T-helper 2 cell treated with Interferon-gamma antibody and Interleukin-4, amounts not matched to agents 5 μg/mL and 100 μg/mL, for 36 hours (primary cell): ENCODE measurements around the gene USP3.
A peak's percentile ranks its signal among the peaks of the same experiment; 100 is the strongest.

Source experiments
- DNase-seq: peaks from one replicate; pipeline ENCODE4 v3.0.0; 2021; ENCODE audit warnings: low spot score
- H3K27ac Mint-ChIP-seq: one replicate; pipeline ENCODE4 v1.8.0; 2021; ENCODE audit warnings: mild to moderate bottlenecking, mixed read lengths
- H3K27me3 Mint-ChIP-seq: one replicate; pipeline ENCODE4 v1.8.0; 2021; ENCODE audit warnings: low read depth, mixed read lengths
- H3K36me3 Mint-ChIP-seq: one replicate; pipeline ENCODE4 v1.8.0; 2021; ENCODE audit warnings: low read depth, mixed read lengths
- H3K4me1 Mint-ChIP-seq: one replicate; pipeline ENCODE4 v1.8.0; 2021; ENCODE audit warnings: low read depth, mixed read lengths
- H3K4me3 Mint-ChIP-seq: one replicate; pipeline ENCODE4 v1.8.0; 2022; ENCODE audit warnings: mild to moderate bottlenecking, moderate library complexity, mixed read lengths
- H3K9me3 Mint-ChIP-seq: one replicate; pipeline ENCODE4 v1.8.0; 2021; ENCODE audit warnings: mixed read lengths

Gene USP3

DNA sequence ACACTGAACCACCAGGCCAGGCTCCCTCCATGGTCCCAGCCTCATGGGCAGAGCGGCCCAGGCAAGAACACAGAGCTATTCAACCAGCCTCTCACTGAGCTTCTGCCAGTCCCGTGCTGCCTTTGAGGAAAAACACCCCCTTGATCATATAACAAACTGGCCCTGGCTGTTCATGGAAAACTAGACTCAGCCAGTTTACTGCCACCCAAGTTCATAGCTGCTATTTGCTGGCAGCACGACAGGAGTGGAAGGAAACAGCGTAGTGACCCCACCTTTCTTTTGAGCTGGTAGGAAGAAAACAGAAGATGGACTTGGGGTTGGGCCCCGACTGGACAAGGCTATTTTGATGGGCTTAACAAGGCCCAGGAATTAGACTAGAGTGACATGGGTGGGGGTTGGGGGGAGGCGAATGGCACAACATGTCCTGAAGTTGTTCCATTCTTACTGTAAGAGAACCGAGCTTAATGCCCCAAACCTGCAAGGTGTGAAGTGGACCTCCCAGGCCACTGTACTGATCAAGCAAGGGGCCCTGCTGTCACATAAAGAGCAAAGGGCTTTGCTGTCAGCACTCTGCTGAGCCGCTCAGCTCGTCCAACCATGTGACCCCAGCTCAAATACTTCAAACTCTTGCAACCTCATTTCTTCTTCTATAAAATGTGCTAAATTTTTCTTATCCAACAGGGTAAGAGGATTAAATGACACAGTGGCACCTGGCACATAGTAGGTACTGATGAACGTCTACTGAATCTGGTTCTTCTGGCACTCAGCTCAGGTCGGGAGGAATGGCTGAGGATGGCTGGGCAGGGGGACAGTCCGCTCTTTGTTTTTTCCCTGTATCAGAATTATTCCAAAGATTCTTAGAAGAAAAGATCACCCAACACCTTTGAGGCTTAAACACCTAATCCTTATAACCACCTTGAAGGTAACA, 94.3 kb downstream of the USP3 start:
- Mint-ChIP-seq H3K4me1 (peaks cover 45% of the 10 kb centered on the region), H3K4me3 (peak overlapping the region; percentile 84), H3K27me3 (no peaks in the 10 kb centered on the region), H3K27ac (no peak overlapping the region), H3K36me3 (peaks cover 9% of the 10 kb centered on the region), H3K9me3 (no peaks in the 10 kb centered on the region)
- DNase-seq: no peak

DNA sequence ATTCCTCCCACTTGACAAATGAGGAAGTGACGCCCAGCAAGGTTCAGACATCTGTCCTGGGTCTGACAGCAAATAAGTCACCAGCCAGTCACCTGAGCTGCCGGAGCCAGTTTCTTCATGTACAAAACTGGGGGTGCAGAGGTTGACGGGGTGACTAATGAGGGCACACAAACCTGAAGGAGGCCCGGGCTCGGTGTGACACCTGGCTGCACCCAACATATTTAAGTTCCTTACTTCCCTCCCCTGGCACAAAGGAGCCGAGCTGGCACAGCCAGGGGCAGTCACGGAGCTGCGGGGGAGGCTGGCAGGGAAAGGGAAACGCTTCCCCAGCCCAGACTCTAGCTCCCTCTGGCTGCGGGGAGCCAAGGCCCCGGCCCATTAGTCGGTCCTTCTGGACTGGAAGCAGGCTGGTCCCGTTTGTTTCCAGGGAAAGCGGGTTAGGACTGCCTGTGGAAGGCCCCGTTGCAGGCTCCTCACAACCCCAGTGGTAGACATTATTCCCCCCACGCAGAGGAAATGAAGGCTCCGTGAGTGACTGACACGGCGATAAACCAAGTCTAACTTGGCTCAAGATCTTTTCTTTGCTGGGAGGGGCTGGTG, 95.1 kb downstream of the USP3 start:
- peaks cover 2% of the 10 kb centered on the region for H3K36me3 Mint-ChIP-seq
- peak overlapping the region; percentile 76 for H3K27ac Mint-ChIP-seq
- H3K4me3 Mint-ChIP-seq: peak overlapping the region; percentile 84
- H3K9me3 Mint-ChIP-seq: no peaks in the 10 kb centered on the region
- peaks cover 37% of the 10 kb centered on the region for H3K4me1 Mint-ChIP-seq
- DNase-seq: peak; percentile 19
- H3K27me3 Mint-ChIP-seq: no peaks in the 10 kb centered on the region

DNA sequence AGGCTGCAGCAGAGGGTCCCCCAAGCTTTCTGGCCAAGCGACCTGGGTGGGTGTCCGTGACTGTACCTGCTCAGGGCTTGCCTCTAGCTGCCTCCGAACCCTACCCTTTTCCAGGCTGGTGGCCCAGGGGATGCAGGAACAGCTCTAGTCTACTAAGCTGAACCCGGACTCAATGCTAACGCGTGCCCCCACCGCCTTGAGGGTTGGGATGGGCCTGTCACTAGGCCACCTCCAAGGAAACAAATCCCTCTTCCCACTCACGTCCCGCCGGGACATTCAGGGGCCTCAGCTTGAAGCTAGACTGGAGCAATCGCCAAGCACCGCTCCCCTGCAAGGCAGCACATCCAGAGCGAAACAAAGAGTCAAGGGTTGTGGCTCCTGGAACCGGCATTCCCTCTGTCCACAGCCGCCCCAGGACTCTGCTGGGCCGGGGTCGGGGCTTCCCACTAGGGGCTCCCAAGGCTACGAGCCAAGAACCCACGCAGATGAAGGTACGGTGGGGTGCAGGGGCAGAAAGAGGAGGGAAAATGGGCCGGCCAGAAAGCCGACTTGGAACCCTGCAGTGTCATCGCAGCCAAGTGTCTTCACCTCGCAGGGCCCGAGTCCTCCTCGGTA, 95.7 kb downstream of the USP3 start:
- Mint-ChIP-seq H3K27me3 (no peaks in the 10 kb centered on the region), H3K4me3 (peak overlapping the region; percentile 84), H3K27ac (peak overlapping the region; percentile 76), H3K9me3 (no peaks in the 10 kb centered on the region), H3K4me1 (peaks cover 34% of the 10 kb centered on the region), H3K36me3 (no peaks in the 10 kb centered on the region)
- DNase-seq: no peak

DNA sequence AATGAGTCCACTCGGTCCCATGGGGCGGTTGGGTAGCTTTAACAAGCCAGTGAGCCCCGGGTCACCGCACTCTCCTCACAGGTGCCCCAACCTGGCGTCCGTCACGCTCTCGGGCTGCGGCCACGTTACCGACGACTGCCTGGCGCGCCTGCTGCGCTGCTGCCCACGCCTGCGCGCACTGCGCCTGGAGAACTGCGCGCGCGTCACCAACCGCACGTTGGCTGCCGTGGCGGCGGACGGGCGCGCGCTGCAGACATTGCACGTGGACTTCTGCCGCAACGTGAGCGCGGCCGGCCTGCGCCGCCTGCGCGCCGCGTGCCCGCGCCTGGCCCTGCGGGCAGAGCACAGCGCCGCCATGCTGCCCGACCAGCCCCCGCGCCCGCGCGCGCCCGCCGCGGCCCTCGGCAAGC, 96.2 kb downstream of the USP3 start:
- peak overlapping the region; percentile 93 for H3K4me3 Mint-ChIP-seq
- H3K4me1 Mint-ChIP-seq: peaks cover 32% of the 10 kb centered on the region
- H3K27me3 Mint-ChIP-seq: no peaks in the 10 kb centered on the region
- no peaks in the 10 kb centered on the region for H3K9me3 Mint-ChIP-seq
- DNase-seq: peak; percentile 94
- no peaks in the 10 kb centered on the region for H3K36me3 Mint-ChIP-seq
- H3K27ac Mint-ChIP-seq: peak overlapping the region; percentile 95

DNA sequence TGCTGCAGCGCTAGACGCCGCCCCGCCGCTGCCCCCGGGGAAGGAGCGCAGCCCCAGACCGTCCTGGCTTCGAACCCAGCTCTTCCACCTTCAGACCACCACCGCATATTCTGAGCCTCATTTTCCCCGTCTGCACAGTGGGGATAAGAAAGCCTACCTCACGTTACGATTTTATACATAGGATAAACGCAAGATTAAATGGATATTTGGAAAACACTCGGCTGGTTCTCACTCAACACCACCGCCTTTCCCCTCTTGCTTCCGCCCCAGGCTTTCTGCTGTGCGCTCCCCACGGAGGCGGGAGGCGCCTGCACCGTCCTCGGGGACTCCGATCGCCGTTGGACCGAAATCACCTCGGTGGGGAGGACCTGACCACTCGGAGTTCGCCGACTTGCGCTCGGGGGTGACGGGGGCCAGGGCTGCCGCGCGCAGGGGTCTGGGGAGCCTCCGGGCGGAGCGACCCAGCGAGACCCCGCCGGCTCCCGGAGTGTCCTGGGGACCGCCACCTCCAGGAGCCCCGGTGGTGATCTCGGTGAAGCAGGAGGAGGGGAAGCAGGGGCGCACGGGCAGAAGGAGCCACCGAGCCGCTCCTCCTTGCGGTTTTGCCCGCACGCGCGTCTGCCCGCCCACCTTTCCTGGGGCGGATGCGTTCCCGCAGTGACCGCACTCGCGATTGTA, 96.8 kb downstream of the USP3 start:
- peak; percentile 69 for DNase-seq
- Mint-ChIP-seq H3K27ac (peak overlapping the region; percentile 95), H3K4me1 (peaks cover 34% of the 10 kb centered on the region), H3K27me3 (no peaks in the 10 kb centered on the region), H3K4me3 (peak overlapping the region; percentile 93), H3K36me3 (peaks cover 3% of the 10 kb centered on the region), H3K9me3 (no peaks in the 10 kb centered on the region)

DNA sequence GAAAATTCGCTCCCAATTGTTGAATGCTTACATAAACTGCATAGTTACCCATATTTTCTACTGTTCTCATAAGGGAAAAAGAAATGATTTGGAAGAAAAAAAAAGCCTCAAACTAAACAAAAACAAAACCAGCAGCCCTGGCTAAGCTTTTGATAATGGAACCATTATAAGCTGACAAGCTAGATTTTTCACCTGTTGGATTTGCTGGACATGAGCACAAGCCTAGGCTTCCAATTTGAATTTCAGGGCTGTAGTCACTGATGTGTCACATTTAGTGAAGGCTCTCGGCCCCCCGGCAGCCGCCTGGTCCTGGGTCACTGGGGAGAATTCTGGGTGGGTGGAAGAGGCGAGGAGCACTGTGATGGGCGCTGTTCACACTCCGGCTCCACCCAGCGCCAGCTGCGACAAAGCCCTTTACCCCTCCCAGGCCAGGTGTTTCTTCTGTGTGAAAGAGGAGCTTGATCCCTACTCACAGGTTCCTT, 97.4 kb downstream of the USP3 start:
- Mint-ChIP-seq H3K27ac (peak overlapping the region; percentile 87), H3K36me3 (peaks cover 3% of the 10 kb centered on the region), H3K4me1 (peaks cover 35% of the 10 kb centered on the region), H3K9me3 (no peaks in the 10 kb centered on the region), H3K4me3 (peak overlapping the region; percentile 93), H3K27me3 (no peaks in the 10 kb centered on the region)
- DNase-seq: no peak

DNA sequence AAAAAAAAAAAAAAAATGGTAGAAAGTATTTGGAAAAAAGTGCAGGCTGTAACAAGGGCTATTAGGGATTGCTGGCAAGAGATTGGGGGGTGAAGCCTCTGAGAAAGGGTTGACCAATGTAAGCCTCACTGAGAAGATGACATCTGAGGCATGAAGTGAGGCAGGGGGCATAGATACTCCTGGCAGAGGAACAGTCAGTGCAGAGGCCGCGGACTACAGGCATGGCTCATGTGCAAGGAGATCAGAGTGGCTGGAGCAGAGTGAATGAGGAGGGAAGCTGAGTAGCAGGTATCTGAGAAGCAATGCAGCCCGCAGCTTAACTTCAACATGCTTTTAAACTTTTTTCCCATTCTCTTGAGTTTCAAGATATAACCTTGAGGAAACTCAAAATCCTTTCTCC, 98.2 kb downstream of the USP3 start:
- H3K4me1 Mint-ChIP-seq: peaks cover 32% of the 10 kb centered on the region
- H3K4me3 Mint-ChIP-seq: peak overlapping the region; percentile 47
- H3K27me3 Mint-ChIP-seq: no peaks in the 10 kb centered on the region
- no peaks in the 10 kb centered on the region for H3K9me3 Mint-ChIP-seq
- DNase-seq: no peak
- peak overlapping the region; percentile 55 for H3K27ac Mint-ChIP-seq
- peaks cover 7% of the 10 kb centered on the region for H3K36me3 Mint-ChIP-seq

DNA sequence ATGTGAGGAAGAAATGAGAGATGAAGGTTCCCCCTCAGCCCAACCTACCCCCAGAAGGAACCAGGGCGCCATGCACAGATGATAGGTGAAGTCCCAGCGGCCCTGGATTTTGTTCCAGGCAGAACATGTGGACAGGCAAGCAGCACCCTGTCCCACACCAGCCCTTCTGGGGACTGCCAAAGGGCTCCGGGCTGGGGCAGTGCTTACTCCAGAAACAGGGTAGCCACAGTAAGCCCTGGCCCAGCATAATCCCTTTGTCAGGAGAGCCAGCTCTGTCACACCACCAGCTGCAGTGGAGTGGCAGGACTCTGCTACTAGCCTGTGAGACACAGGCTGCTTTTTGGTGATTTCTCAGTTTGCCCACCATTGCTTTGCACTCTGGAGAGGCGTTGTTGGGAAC, 99.1 kb downstream of the USP3 start:
- Mint-ChIP-seq H3K4me1 (peaks cover 35% of the 10 kb centered on the region), H3K36me3 (peaks cover 13% of the 10 kb centered on the region), H3K27ac (peak overlapping the region; percentile 1), H3K27me3 (no peaks in the 10 kb centered on the region), H3K4me3 (no peak overlapping the region), H3K9me3 (no peaks in the 10 kb centered on the region)
- DNase-seq: no peak

DNA sequence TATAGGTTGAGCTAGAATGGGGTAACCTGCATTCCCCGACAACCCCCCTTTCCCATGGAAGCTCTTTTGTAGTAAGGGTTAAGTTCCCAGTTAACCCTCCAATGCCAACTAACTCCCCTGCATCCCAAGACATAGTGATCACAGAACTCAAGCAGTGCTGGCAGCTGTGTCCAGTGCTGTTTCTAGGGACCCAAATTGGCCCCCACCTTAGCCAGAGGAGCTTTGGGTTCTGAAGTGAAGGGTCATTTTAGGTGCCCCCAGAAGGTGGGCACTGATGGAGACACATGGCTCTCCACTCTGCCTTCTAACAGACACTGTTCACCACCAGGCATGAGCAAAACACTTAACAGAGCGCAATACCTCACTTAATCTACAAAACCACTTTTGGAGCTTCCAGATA, 99.9 kb downstream of the USP3 start:
- Mint-ChIP-seq H3K27me3 (no peaks in the 10 kb centered on the region), H3K4me1 (peaks cover 35% of the 10 kb centered on the region), H3K36me3 (peaks cover 13% of the 10 kb centered on the region), H3K27ac (no peak overlapping the region), H3K4me3 (no peak overlapping the region), H3K9me3 (no peaks in the 10 kb centered on the region)
- no peak for DNase-seq

DNA sequence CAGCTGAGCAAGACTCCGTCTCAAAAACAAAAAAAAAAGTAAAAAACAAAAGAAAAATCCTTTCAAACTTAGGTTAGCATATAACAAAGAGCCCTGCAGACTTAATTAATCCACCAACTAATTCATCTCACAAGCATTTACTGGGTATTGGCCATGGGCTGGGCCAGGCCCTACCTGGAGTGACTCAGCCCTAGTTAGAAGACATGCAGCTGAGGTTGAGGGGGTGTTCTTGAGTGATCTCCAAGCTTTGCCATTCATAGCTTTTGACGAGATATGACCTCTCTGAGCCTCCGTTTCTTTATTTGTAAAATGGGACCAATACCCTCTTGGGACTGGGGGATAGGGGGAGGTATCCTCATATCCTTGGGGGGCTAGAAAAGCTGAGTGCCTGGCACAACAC, 100.6 kb downstream of the USP3 start:
- H3K36me3 Mint-ChIP-seq: peaks cover 16% of the 10 kb centered on the region
- H3K27me3 Mint-ChIP-seq: no peaks in the 10 kb centered on the region
- H3K9me3 Mint-ChIP-seq: no peaks in the 10 kb centered on the region
- H3K4me1 Mint-ChIP-seq: peaks cover 35% of the 10 kb centered on the region
- no peak for DNase-seq
- H3K4me3 Mint-ChIP-seq: peak overlapping the region; percentile 25
- H3K27ac Mint-ChIP-seq: peak overlapping the region; percentile 71

DNA sequence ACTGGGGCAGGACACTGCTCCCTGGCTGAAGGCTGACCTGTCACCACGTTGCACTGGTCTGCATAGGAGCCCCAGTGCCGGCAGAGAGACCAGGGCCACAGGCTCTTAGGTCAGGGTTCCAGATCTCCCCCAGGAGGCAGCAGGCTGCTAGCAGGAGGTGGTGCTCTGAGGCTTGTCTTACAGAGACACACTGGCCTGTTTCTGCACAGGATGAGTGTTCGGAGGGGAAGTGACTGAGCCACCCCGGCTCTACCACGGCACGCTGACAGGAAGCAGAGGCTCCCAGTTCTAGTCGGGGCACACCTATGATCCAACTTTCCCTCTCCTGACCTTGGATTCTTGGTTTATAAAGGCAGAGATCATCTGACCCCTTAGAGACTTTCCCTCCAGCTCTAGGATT, 101.4 kb downstream of the USP3 start:
- H3K27ac Mint-ChIP-seq: peak overlapping the region; percentile 90
- DNase-seq: peak; percentile 55
- H3K36me3 Mint-ChIP-seq: peaks cover 19% of the 10 kb centered on the region
- no peaks in the 10 kb centered on the region for H3K9me3 Mint-ChIP-seq
- H3K4me3 Mint-ChIP-seq: peak overlapping the region; percentile 21
- no peaks in the 10 kb centered on the region for H3K27me3 Mint-ChIP-seq
- peaks cover 41% of the 10 kb centered on the region for H3K4me1 Mint-ChIP-seq

DNA sequence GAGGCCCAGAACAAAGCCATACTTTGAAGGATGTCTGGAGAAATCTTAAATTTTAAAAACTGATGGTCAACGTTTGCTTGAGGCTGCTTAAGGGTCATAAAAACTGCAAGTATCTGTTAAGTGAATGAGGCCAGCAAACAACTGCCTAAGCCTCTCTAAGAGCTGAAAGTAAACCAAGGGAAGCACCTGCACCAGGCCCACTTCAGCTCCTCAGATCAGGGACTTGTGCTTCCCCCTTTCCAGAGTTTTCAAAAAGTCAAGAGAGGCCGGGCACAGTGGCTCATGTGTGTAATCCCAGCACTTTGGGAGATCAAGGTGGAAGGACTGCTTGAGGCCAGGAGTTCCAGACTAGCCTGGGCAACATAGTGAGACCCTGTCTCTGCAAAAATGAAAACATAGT, 101.9 kb downstream of the USP3 start:
- H3K4me1 Mint-ChIP-seq: peaks cover 46% of the 10 kb centered on the region
- peak overlapping the region; percentile 21 for H3K4me3 Mint-ChIP-seq
- H3K27me3 Mint-ChIP-seq: no peaks in the 10 kb centered on the region
- peak overlapping the region; percentile 90 for H3K27ac Mint-ChIP-seq
- peaks cover 23% of the 10 kb centered on the region for H3K36me3 Mint-ChIP-seq
- DNase-seq: no peak
- H3K9me3 Mint-ChIP-seq: no peaks in the 10 kb centered on the region

DNA sequence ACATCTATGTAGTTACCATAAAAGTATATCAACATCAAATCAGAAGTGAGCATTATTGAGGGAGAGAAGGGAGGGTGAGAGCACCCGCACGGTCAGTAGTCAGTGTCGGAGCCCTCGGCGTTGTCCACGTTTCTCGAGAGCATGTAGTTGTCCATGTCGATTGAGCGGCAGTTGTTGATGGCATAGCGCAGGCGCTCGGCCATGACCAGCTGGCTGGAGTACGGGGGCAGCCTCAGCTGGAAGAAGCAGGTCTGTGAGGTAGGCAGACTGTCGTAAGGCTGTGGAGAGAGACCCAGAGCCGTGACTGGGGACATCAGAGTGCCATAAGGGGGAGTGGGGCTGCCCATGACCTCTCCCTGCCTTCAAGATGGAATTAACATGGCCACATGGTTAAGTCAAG, 104.6 kb downstream of the USP3 start:
- Mint-ChIP-seq H3K36me3 (peaks cover 33% of the 10 kb centered on the region), H3K4me1 (peaks cover 34% of the 10 kb centered on the region), H3K4me3 (no peak overlapping the region), H3K27me3 (no peaks in the 10 kb centered on the region), H3K27ac (no peak overlapping the region), H3K9me3 (no peaks in the 10 kb centered on the region)
- DNase-seq: no peak
